HG02870 (cell line): ENCODE measurements around the gene PDZD11.
"Not testable (repeated sequence)": the region's sequence is repeated elsewhere in the genome, so short reads cannot be mapped to it uniquely, and the experiment has no call there.

Experiments used
- ATAC-seq: cut with Tn5 transposase; IDR thresholded peaks from one replicate; pipeline ENCODE4 v1.9.1; 2021; ENCODE audit warnings: mild to moderate bottlenecking, moderate library complexity; ENCODE audit not compliant: unreplicated experiment

Gene PDZD11, protein sequence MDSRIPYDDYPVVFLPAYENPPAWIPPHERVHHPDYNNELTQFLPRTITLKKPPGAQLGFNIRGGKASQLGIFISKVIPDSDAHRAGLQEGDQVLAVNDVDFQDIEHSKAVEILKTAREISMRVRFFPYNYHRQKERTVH

GRCh38 chrX:70289793-70290770, at the start of gene PDZD11, which contains the start of gene KIF4A:
Gene PDZD11 (minus strand): TSS chrX:70289927. CDS start chrX:70289341, 586 bp downstream.
Gene KIF4A (plus strand): TSS chrX:70290104. CDS start chrX:70290459, 355 bp downstream.
- peak; percentile 96 for ATAC-seq

- ATAC-seq, result no peak
Observed at GRCh38 chrX:70338290-70338689, 48.6 kb upstream of the PDZD11 start.

DNA sequence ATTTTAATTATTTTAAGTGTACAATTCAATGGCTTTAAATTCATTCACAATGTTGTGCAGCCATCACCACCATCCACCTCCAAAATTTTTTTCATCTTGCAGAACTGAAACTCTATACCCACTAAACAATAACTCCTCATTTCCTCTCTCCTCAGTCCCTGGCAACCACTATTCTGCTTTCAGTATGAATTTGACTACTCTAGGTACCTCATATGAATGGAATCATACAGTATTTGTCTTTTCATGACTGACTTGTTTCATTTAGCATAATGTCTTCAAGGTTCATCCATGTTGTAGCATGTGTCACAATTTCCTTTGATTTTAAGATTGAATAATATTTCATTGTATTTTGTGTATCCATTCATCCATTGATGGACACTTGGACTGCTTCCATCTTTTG, 47.0 kb upstream of the PDZD11 start:
- peak; percentile 100 for ATAC-seq

GRCh38 chrX:70332600-70332999, 42.9 kb upstream of the PDZD11 start:
- no peak for ATAC-seq

DNA sequence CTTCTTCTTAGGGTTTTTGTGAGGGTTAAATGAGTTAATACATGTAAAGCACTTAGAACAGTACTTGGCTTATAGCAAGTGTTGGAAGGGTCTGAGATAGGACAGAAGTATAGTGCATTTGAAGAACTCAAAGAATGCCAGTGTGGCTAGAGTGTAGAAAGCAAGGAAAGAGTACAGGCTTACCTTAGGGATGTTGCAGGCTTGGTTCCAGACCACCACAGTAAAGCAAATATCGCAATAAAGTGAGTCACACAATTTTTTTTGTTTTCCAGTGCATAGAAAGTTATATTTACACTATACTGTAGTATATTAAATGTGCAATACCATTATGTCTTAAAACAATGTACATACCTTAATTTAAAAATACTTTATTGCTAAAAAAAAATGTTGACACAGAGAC, 41.4 kb upstream of the PDZD11 start:
- ATAC-seq, result no peak

DNA sequence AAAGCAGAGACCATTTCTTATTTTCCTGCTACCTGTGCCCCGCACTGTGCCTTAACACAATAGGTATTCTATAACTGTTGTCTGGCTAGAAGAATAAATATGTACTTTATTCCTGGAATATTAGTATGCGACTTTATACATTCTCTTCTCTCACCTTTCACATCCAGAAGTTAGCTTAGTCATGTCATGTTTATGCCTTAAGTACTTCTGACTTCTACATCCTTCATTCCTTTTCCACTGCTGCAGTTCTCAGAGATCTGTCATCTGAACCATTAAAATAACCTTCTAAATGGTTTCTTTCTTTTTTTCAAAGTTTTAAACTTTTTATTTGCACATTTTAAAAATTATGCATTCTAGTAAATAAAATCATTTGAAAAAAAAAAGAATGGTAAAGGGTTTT, 34.6 kb upstream of the PDZD11 start:
- ATAC-seq, result no peak

DNA sequence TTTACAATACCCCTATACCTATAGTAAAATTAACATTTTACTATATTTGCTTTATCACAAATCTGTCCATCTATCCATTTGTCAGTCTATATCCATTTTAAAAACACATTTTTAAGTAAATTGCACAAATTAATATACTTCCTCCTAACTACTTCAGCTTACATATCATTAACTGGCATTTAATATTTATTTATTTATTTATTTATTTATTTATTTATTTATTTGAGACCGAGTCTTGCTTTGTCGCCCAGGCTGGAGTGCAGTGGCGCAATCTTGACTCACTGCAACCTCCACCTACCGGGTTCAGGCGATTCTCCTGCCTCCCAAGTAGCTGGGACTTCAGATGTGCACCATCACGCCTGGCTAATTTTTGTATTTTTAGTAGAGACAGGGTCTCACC, 33.9 kb upstream of the PDZD11 start:
- not testable (repeated sequence) for ATAC-seq

- ATAC-seq, result no peak
Observed at GRCh38 chrX:70322784-70323183, 33.1 kb upstream of the PDZD11 start.

GRCh38 chrX:70313503-70313902, 23.8 kb upstream of the PDZD11 start:
- ATAC-seq, result no peak

GRCh38 chrX:70301716-70302115, 12.0 kb upstream of the PDZD11 start:
- no peak for ATAC-seq

DNA sequence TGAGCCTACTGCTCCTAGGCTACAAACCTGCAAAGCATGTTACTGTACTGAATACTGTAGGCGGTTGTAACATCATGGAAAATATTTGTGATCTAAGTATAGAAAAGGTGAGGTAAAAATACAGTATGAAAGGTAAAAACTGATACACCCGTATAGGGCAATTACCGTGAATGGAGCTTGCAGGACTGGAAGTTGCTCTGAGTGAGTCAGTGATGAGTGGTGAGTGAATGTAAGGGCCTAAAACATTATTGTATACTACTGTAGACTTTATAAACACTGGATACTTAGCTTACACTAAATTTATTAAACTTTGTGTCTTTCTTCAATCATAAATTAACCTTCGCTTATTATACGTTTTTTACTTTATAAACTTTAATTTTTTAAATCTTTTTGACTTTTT, 3.9 kb upstream of the PDZD11 start:
- ATAC-seq, result no peak

GRCh38 chrX:70292788-70293187, 3.1 kb upstream of the PDZD11 start:
- no peak for ATAC-seq

DNA sequence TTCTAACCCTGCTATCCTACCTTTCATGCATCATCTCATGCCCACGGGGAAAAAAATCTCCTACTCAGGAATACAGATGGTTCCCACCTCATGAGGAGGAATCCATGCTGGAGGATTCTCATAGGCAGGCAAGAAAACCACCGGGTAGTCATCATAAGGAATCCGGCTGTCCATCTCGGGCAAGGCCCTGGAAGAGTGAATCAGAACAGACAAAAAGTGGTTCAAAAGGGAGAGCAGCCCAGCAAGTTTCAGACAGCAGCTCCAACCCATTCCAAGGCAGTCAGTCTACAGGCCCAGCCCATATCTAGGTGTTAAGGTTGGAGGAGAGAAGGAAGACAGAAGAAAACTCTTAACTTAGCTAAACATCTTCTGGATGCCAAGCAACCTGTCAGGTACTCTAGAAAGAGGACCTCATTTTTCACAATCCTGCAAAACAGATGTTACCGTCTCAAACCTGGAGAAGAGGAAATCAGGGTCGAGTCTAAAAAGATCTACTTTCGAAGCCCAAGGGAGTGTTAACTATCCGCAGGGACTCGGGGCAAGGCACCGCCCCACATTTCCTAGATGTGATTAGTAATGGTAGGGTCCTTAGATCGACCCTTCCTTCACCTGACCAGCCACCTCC, 447 bp downstream of the PDZD11 start:
- ATAC-seq, result no peak

DNA sequence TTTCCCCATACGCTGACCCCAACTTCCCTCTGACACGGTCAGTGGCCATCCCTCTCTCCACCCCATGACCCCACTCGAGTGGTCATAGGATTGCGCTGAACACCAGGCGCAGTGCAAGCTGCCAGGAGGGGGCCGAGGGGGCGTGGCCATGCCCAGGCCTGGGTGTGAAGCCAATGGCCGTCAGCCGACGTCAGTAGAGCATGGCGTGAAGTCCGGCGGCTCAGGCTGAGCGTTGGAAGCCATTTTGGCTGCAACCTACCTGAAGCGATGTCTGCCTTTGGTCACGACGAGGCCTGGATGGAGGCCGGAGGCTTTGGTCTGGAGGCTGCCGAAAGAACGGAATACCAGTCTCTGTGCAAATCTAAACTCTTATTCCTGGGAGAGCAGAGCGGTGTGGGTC, 7.8 kb downstream of the PDZD11 start, which contains the start of gene RAB41:
Gene RAB41, plus strand, starts transcription at position 222 of the 400 bp plus-strand sequence. Its CDS starts 46 bp downstream, at position 268.
- ATAC-seq, result no peak

DNA sequence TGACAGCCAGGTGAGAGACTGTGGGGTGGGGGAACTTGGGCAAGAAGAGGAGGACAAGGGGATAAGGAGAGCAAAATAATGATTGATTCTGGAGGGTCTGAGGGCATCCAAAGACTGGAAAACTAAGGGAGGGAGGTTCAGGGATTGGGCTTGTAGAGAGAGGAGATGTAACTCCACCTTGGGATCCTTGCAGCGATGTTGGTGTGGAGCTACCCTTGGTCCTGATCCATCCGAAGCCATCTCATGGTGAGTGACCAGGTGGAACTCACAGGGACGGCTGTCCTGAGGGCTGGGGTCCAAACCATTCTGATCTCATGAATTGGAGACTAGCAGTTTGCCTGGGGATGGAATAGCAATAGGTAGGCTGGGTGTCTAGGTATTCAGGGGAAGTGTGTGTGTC, 9.2 kb downstream of the PDZD11 start:
- ATAC-seq, result no peak

GRCh38 chrX:70279081-70279480, 10.6 kb downstream of the PDZD11 start:
- no peak for ATAC-seq

DNA sequence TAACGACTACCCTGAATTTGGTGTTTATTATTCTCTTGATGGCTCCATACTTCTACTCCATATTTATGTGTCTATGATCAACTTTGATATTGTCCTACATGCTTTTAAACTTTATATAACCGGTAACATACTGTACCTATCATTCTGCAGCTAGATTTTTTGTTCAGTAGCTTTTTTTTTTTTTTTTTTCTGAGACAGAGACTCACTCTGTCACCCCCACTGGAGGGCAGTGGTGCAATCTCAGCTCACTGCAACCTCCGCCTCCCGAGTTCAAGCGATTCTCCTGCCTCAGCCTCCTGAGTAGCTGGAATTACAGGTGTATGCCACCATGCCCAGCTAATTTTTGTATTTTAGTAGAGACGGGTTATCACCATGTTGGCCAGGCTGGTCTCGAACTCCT, 15.7 kb downstream of the PDZD11 start:
- not testable (repeated sequence) for ATAC-seq

DNA sequence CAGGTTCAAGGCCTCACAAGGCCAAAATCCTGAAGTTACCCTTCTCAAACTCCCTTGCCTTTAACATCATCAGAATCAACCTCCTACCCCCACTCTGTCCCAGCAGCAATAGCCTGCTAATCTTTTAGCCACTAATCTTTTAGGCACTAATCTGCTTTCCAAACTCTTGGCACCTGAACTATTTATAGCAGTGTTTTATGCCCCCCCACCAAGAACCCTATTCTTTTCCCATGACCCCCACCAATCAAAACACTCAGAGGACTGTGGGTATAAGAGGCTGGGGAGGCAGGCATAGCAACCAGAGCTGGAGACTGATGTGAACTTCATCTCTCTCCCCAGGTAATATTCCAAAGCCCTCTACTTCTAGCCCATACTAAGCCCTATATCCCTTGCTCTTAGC, 21.7 kb downstream of the PDZD11 start, which contains the start of gene ARR3:
Gene ARR3, plus strand, starts transcription at position 301 of the 400 bp plus-strand sequence. CDS start 1,052 bp downstream, outside the sequence.
- ATAC-seq, result no peak

- no peak for ATAC-seq
Observed at GRCh38 chrX:70264784-70265183, 24.9 kb downstream of the PDZD11 start.

DNA sequence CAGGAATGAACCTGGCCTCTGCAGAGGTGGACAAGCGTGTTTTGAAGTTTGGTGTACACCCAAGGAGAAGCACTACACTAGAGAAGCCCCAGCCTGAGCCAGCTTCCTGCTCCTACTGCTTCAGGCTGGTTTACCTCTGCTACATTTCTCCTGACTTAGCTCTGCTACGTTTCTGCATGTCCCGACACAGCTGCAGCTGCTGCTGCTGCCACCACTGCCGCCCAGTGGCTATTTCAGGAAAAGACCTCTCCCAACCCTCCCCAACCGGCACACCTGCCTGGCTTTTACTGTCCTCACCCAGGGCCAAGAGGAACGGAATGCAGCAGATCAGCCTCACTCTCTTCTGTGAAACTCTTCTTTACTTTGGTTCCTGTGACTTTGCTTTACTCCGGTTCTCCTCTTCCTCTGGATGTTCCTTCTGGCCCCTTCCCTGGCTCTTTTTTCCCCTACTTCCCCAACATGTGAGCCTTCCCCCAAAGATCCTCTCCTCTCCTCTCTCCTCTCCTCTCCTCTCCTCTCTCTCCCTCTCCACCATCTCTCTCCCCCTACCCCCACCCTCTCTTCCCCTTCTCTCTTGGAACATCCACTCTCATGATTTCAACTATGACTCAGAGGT, 26.7 kb downstream of the PDZD11 start:
- ATAC-seq, result no peak

- ATAC-seq, result no peak
Observed at GRCh38 chrX:70260104-70260503, 29.6 kb downstream of the PDZD11 start, which contains the start of gene P2RY4. Gene P2RY4 (minus strand): TSS chrX:70260204. CDS start chrX:70259624, 580 bp downstream.
